GM23338 (cell line): ENCODE results near the gene TGDS. TPM values are rescaled to one million over a fixed set of nuclear protein-coding genes. Genes with fewer than 3 reads are reported as not detected.

ENCODE experiments used
- ATAC-seq: fragments of 200-7000 bp; cut with Tn5 transposase; 3 replicates; pipeline ENCODE4 v1.9.1; 2020
- DNase-seq: peaks from one replicate; pipeline ENCODE4 v3.0.0-alpha.2; 2015; ENCODE audit warnings: low spot score
- H2AFZ ChIP-seq: fragments of 200-600 bp; sonication (generic); 2 replicates; pipeline ENCODE4 v1.8.0; 2016; ENCODE audit warnings: antibody characterized with exemption, mild to moderate bottlenecking, moderate library complexity
- H3F3A ChIP-seq: fragments of 200-600 bp; sonication (generic); replicated peaks from 2 replicates; pipeline ENCODE4 v1.8.0; 2017; ENCODE audit warnings: antibody characterized with exemption, mixed run types, low read depth
- H3K27ac ChIP-seq: fragments of 200-600 bp; sonication (generic); 2 replicates; pipeline ENCODE4 v1.6.1; 2016; ENCODE audit warnings: low read depth
- H3K27me3 ChIP-seq: fragments of 200-600 bp; sonication (generic); 2 replicates; pipeline ENCODE4 v1.8.0; 2016; ENCODE audit warnings: mild to moderate bottlenecking, mixed run types, moderate library complexity; ENCODE audit not compliant: insufficient read depth
- H3K36me3 ChIP-seq: fragments of 200-600 bp; sonication (generic); 2 replicates; pipeline ENCODE4 v1.8.0; 2016; ENCODE audit warnings: mild to moderate bottlenecking; ENCODE audit not compliant: insufficient read depth
- H3K4me1 ChIP-seq: fragments of 200-600 bp; sonication (generic); 2 replicates; pipeline ENCODE4 v1.8.0; 2016; ENCODE audit warnings: mild to moderate bottlenecking, moderate library complexity; ENCODE audit not compliant: insufficient read depth
- H3K4me2 ChIP-seq: fragments of 200-600 bp; sonication (generic); 2 replicates; pipeline ENCODE4 v1.7.1; 2017; ENCODE audit warnings: mixed run types
- H3K4me3 ChIP-seq: fragments of 200-600 bp; sonication (generic); 2 replicates; pipeline ENCODE4 v1.6.1; 2016; ENCODE audit warnings: mixed run types
- H3K79me2 ChIP-seq: fragments of 200-600 bp; sonication (generic); replicated peaks from 2 replicates; pipeline ENCODE4 v1.8.0; 2017; ENCODE audit warnings: mild to moderate bottlenecking; ENCODE audit not compliant: insufficient read depth
- H3K9me2 ChIP-seq: fragments of 200-600 bp; sonication (generic); 2 replicates; pipeline ENCODE4 v1.8.0; 2017; ENCODE audit not compliant: insufficient read depth
- H4K20me1 ChIP-seq: fragments of 200-600 bp; sonication (generic); replicated peaks from 2 replicates; pipeline ENCODE4 v1.8.0; 2017; ENCODE audit warnings: mild to moderate bottlenecking; ENCODE audit not compliant: insufficient read depth
- H3K27ac Mint-ChIP-seq: 2 replicates; pipeline ENCODE4 v1.8.0; 2020; ENCODE audit warnings: inconsistent platforms, mild to moderate bottlenecking, moderate library complexity, mixed read lengths
- H3K27me3 Mint-ChIP-seq: 3 replicates; pipeline ENCODE4 v1.8.0; 2022; ENCODE audit warnings: low read depth, mild to moderate bottlenecking, moderate library complexity, mixed read lengths, inconsistent platforms; ENCODE audit not compliant: insufficient read depth, poor library complexity
- H3K36me3 Mint-ChIP-seq: 3 replicates; pipeline ENCODE4 v1.8.0; 2021; ENCODE audit warnings: low read depth, mild to moderate bottlenecking, inconsistent platforms, moderate library complexity, mixed read lengths
- H3K4me1 Mint-ChIP-seq: 3 replicates; pipeline ENCODE4 v1.8.0; 2020; ENCODE audit warnings: mild to moderate bottlenecking, inconsistent platforms, mixed read lengths
- H3K4me3 Mint-ChIP-seq: 3 replicates; pipeline ENCODE4 v1.8.0; 2021; ENCODE audit warnings: moderate library complexity, mild to moderate bottlenecking, inconsistent platforms, mixed read lengths
- H3K9me3 Mint-ChIP-seq: 3 replicates; pipeline ENCODE4 v1.8.0; 2020; ENCODE audit warnings: moderate library complexity, mild to moderate bottlenecking, inconsistent platforms, mixed read lengths
- CREB1 ChIP-seq: fragments of 250-450 bp; sonication (Bioruptor Pico); IDR thresholded peaks from 2 replicates; pipeline ENCODE4 v1.5.0; 2020; ENCODE audit warnings: low read depth, mild to moderate bottlenecking, moderate library complexity
- CTCF ChIP-seq, 2 experiments: fragments of 200-600 bp in 1 of 2; sonication (generic) in 1 of 2; conservative IDR thresholded peaks; 2 replicates each; pipeline versions ENCODE4 v1.5.1 to v1.6.1; 2016 to 2017; ENCODE audit warnings: antibody characterized with exemption in 2 of 2, low read depth in 2 of 2, mild to moderate bottlenecking in 2 of 2, moderate library complexity in 1 of 2
- ETS1 ChIP-seq: IDR thresholded peaks from 2 replicates; pipeline ENCODE4 v1.6.1; 2016; ENCODE audit warnings: antibody characterized with exemption
- EZH2phosphoT487 ChIP-seq: fragments of 200-600 bp; sonication (generic); IDR thresholded peaks from one replicate; pipeline ENCODE4 v1.8.1; 2018; ENCODE audit warnings: antibody characterized with exemption; ENCODE audit not compliant: unreplicated experiment
- POLR2AphosphoS5 ChIP-seq: IDR thresholded peaks from 2 replicates; pipeline ENCODE4 v1.6.1; 2016; ENCODE audit warnings: antibody characterized with exemption, low read depth
- ZNF462 ChIP-seq: fragments of 250-450 bp; sonication (Bioruptor Pico); IDR thresholded peaks from 2 replicates; pipeline ENCODE4 v1.5.0; 2020; ENCODE audit warnings: mild to moderate bottlenecking, moderate library complexity
- polyA plus RNA-seq: library from polyadenylated mRNA; unstranded; fragments of >200 nt; fragmentation: Nextera tagmentation; extraction: Ambion mirVana; gene quantifications from 2 replicates; pipeline ENCODE4 v1.2.1, GENCODE V29; 2016
- total RNA-seq: library from RNA; depleted of rRNA; stranded (reverse); fragments of >200 nt; shearing (Covaris generic); gene quantifications from 2 replicates; pipeline ENCODE4 v1.2.3, GENCODE V29; 2014

Gene TGDS
- total and polyA plus RNA-seq, 2 experiments from 2014 or later, result 18.4 to 19.6 TPM

GRCh38 chr13:94602467-94602866 is 6.5 kb upstream of the TGDS start (continued):
- no peak for TF ChIP-seq ZNF462 (CRISPR knock-in tag)

GRCh38 chr13:94601446-94602431 is 5.8 kb upstream of the TGDS start, which contains the start of gene GPR180:
GPR180 (plus strand) TSS chr13:94601857; CDS start chr13:94601928, 71 bp downstream.
- Mint-ChIP-seq H3K4me3 (peak within 1 kb of the TSS; percentile 89), H3K4me1 (peaks cover 10% of the 10 kb centered on the region), H3K36me3 (peaks cover 17% of the 10 kb centered on the region), H3K9me3 (peaks cover 16% of the 10 kb centered on the region), H3K27ac (peak within 1 kb of the TSS; percentile 83; the same call in 1 of the 2 replicates), H3K27me3 (peaks cover 22% of the 10 kb centered on the region)
- DNase-seq, result peak; percentile 99
- no peaks in the 10 kb centered on the region for H3F3A ChIP-seq
- peaks cover 13% of the 10 kb centered on the region for H3K27me3 ChIP-seq
- H3K4me2 ChIP-seq, result peak within 1 kb of the TSS; percentile 89
- H3K9me2 ChIP-seq, result no peaks in the 10 kb centered on the region
- H4K20me1 ChIP-seq, result no peaks in the 10 kb centered on the region
- no peaks in the 10 kb centered on the region for H3K36me3 ChIP-seq
- H3K27ac ChIP-seq, result peak within 1 kb of the TSS; percentile 48; the same call in 1 of the 2 replicates
- H3K4me1 ChIP-seq, result peaks cover 12% of the 10 kb centered on the region; the same call in 1 of the 2 replicates
- peaks cover 31% of the 10 kb centered on the region for H3K79me2 ChIP-seq
- peak within 1 kb of the TSS; percentile 80; the same call in 1 of the 2 replicates for H2AFZ ChIP-seq
- H3K4me3 ChIP-seq, result peak within 1 kb of the TSS; percentile 77
- ATAC-seq, result peak; percentile 98
- TF ChIP-seq CREB1 (CRISPR knock-in tag) (peak; percentile 71), CTCF (conservative IDR thresholded peaks at IDR 0.05; ENCODE audit: low read depth in 2 of 2) (no peak), POLR2AphosphoS5 (peak; percentile 88), ETS1 (no peak), EZH2phosphoT487 (no peak)
